ENCODE measurements around the gene ADAMTS6. TPM values are rescaled to one million over a fixed set of nuclear protein-coding genes. Genes with fewer than 3 reads are reported as not detected.

ADAMTS6 gene
- total RNA-seq, 2 experiments from 2014 or later = 2.0 to 2.6 TPM

GRCh38 chr5:65366655-65367054 lies 115.1 kb downstream of the ADAMTS6 start:
- H3K4me1 Mint-ChIP-seq (ENCODE audit: low read depth) = no peaks in the 10 kb centered on the region
- POLR2A ChIA-PET = no interaction called here
- intact Hi-C loops (cut with DNase I, micrococcal nuclease) = no loop called here
- Histone ChIP-seq H3K4me1 (ENCODE audit: insufficient read depth, low read length) (no peaks in the 10 kb centered on the region), H3K27ac (ENCODE audit: low read depth in 1 of 2, low read length in 2 of 2) (no peak overlapping the region), H3K9me3 (ENCODE audit: control insufficient read depth in 1 of 2, insufficient read depth in 1 of 2, low read length in 2 of 2) (peaks cover 0 to 5% of the 10 kb centered on the region in 2 experiments), H3K27me3 (ENCODE audit: control insufficient read depth in 1 of 2, insufficient read depth in 2 of 2, low read length in 2 of 2) (no peaks in the 10 kb centered on the region), H3K36me3 (ENCODE audit: insufficient read depth, low read length) (no peaks in the 10 kb centered on the region), H3K4me3 (ENCODE audit: low read length) (no peak overlapping the region)
- CTCF ChIA-PET = no interaction called here
- ATAC-seq (ENCODE audit: poor library complexity) (no peak), DNase-seq (no peak)
- no peaks in the 10 kb centered on the region for H3K27me3 Mint-ChIP-seq
- H3K27ac Mint-ChIP-seq = no peak overlapping the region
- no peak overlapping the region for H3K4me3 Mint-ChIP-seq
- no peak for TF ChIP-seq CTCF (IDR thresholded peaks at IDR 0.05)
- no peaks in the 10 kb centered on the region for H3K36me3 Mint-ChIP-seq (ENCODE audit: low read depth)
- H3K9me3 Mint-ChIP-seq = no peaks in the 10 kb centered on the region

- H3K27ac ChIP-seq (ENCODE audit: low read depth in 1 of 2, low read length in 2 of 2) = no peak overlapping the region
- no peaks in the 10 kb centered on the region for H3K27me3 ChIP-seq (ENCODE audit: control insufficient read depth in 1 of 2, insufficient read depth in 2 of 2, low read length in 2 of 2)
- no peaks in the 10 kb centered on the region for H3K9me3 ChIP-seq (ENCODE audit: control insufficient read depth in 1 of 2, insufficient read depth in 1 of 2, low read length in 2 of 2)
- H3K36me3 ChIP-seq (ENCODE audit: insufficient read depth, low read length) = no peaks in the 10 kb centered on the region
- no peaks in the 10 kb centered on the region for H3K4me1 ChIP-seq (ENCODE audit: insufficient read depth, low read length)
- POLR2A ChIA-PET = no interaction called here
- CTCF ChIA-PET = no interaction called here
- Mint-ChIP-seq H3K27ac (no peak overlapping the region), H3K36me3 (ENCODE audit: low read depth) (no peaks in the 10 kb centered on the region), H3K9me3 (no peaks in the 10 kb centered on the region), H3K4me1 (ENCODE audit: low read depth) (no peaks in the 10 kb centered on the region), H3K27me3 (no peaks in the 10 kb centered on the region), H3K4me3 (no peak overlapping the region)
- DNase-seq = no peak
- H3K4me3 ChIP-seq (ENCODE audit: low read length) = no peak overlapping the region
- no peak for TF ChIP-seq CTCF (IDR thresholded peaks at IDR 0.05)
- intact Hi-C loops (cut with DNase I, micrococcal nuclease) = no loop called here
- no peak for ATAC-seq (ENCODE audit: poor library complexity)
Measured at GRCh38 chr5:65364907-65365306, 116.8 kb downstream of the ADAMTS6 start.

GRCh38 chr5:65363499-65363898 lies 118.2 kb downstream of the ADAMTS6 start:
- H3K4me3 Mint-ChIP-seq = no peak overlapping the region
- no peak for DNase-seq
- H3K36me3 Mint-ChIP-seq (ENCODE audit: low read depth) = no peaks in the 10 kb centered on the region
- Histone ChIP-seq H3K4me1 (ENCODE audit: insufficient read depth, low read length) (no peaks in the 10 kb centered on the region), H3K36me3 (ENCODE audit: insufficient read depth, low read length) (no peaks in the 10 kb centered on the region), H3K27me3 (ENCODE audit: control insufficient read depth in 1 of 2, insufficient read depth in 2 of 2, low read length in 2 of 2) (no peaks in the 10 kb centered on the region), H3K27ac (ENCODE audit: low read depth in 1 of 2, low read length in 2 of 2) (no peak overlapping the region), H3K9me3 (ENCODE audit: control insufficient read depth in 1 of 2, insufficient read depth in 1 of 2, low read length in 2 of 2) (no peaks in the 10 kb centered on the region), H3K4me3 (ENCODE audit: low read length) (no peak overlapping the region)
- no peak for ATAC-seq (ENCODE audit: poor library complexity)
- CTCF ChIA-PET = interaction anchor here (0.5 kb wide), 1 partner anchor 35 kb away, joined by 3 read pairs; no protein-coding TSS in a partner anchor
- H3K27me3 Mint-ChIP-seq = peaks cover 3% of the 10 kb centered on the region
- POLR2A ChIA-PET = no interaction called here
- intact Hi-C loops (cut with DNase I, micrococcal nuclease) = no loop called here
- H3K27ac Mint-ChIP-seq = no peak overlapping the region
- H3K9me3 Mint-ChIP-seq = no peaks in the 10 kb centered on the region
- TF ChIP-seq CTCF (IDR thresholded peaks at IDR 0.05) = no peak
- no peaks in the 10 kb centered on the region for H3K4me1 Mint-ChIP-seq (ENCODE audit: low read depth)

All from CD4-positive, alpha-beta T cell (primary cell).